ENCODE measurements around the gene PPP1R18. TPM values are rescaled to one million over a fixed set of nuclear protein-coding genes. Genes with fewer than 3 reads are reported as not detected.
"Not testable (repeated sequence)": the region's sequence is repeated elsewhere in the genome, so short reads cannot be mapped to it uniquely, and the experiment has no call there.

PPP1R18 gene
- total and polyA plus RNA-seq, 3 experiments from 2014 or later: 149 to 166 (median 153) TPM

GRCh38 chr6:30726506-30727413, 40.3 kb upstream of the PPP1R18 start:
- H3K36me3 ChIP-seq (ENCODE audit: insufficient read depth, low read length): peaks cover 52% of the 10 kb centered on the region
- H3K4me1 Mint-ChIP-seq: peaks cover 43 to 69% (median 45%) of the 10 kb centered on the region in 3 donors
- no peaks in the 10 kb centered on the region for H3K9me3 Mint-ChIP-seq
- no peak for DNase-seq
- H3K27ac Mint-ChIP-seq: peak overlapping the region in 4 of 8 donors; percentile 23 to 90 (median 40)
- H3K27me3 Mint-ChIP-seq: peaks cover 0 to 5% of the 10 kb centered on the region in 2 donors
- ChIA-PET CTCF (interaction anchor here (1.0 to 17.1 kb wide), 4 partner anchors 18 to 245 kb away, joined by 3 to 697 read pairs (median 4); partner anchors contain the start of genes DHX16 and IER3), POLR2A (interaction anchor here (1.1 kb wide), 3 partner anchors 15 to 47 kb away, joined by 3 read pairs; no protein-coding TSS in a partner anchor)
- no peaks in the 10 kb centered on the region for H3K9me3 ChIP-seq (ENCODE audit: low read length)
- peaks cover 38% of the 10 kb centered on the region for H3K4me1 ChIP-seq (ENCODE audit: insufficient read depth, low read length)
- no peaks in the 10 kb centered on the region for H3K27me3 ChIP-seq (ENCODE audit: insufficient read depth, low read length, poor library complexity, severe bottlenecking)
- no peak overlapping the region for H3K4me3 ChIP-seq (ENCODE audit: low read length)
- H3K4me3 Mint-ChIP-seq: no peak overlapping the region
- peaks cover 3 to 80% (median 20%) of the 10 kb centered on the region in 3 donors for H3K36me3 Mint-ChIP-seq
- no peak overlapping the region for H3K27ac ChIP-seq (ENCODE audit: low read depth, low read length)

DNA sequence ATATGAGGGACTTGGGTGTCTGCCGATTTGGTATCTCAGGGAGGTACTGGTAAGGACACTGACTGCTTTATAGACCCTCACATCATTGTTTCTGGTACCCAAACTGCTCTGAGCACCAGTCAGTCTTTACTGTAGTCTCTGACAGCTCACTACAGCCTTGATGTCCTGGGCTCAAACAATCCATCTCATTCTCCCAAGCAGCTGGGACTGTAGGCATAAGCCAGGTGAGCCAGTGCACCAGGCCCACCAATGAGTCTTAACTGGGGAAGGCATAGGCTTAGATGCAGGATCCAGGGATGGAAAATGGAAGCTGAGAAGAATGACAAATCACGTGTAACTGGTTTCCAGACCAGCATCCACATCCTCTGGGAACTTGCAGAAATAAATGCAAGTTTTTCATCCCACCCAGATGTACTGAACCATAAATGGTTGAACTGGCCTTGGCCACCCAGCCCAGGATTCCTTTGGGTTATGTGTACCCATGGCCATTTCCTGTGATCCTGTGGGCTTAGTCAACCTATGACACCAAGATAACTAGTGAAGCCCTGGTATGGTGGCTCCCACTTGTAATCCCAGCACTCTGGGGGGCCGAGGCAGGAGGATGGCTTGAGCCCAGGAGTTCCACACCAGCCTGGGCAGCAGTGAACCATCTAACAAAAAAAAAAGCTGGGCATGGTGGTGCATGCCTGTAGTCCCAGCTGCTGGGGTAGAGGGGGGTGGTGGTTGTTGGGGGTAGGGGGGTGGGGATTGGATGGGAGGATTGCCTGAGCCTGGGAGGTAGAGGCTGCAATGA, 39.5 kb upstream of the PPP1R18 start:
- ChIA-PET CTCF (interaction anchor here (1.0 to 17.1 kb wide), 2 partner anchors 19 to 48 kb away, joined by 3 to 697 read pairs; partner anchors contain the start of genes DHX16 and IER3), POLR2A (interaction anchor here (1.1 kb wide), 3 partner anchors 16 to 47 kb away, joined by 3 read pairs; no protein-coding TSS in a partner anchor)
- peak overlapping the region; percentile 35 to 98 (median 72) for H3K27ac Mint-ChIP-seq
- H3K27ac ChIP-seq (ENCODE audit: low read depth, low read length): no peak overlapping the region
- H3K36me3 Mint-ChIP-seq: peaks cover 3 to 82% (median 20%) of the 10 kb centered on the region in 3 donors
- no peaks in the 10 kb centered on the region for H3K9me3 ChIP-seq (ENCODE audit: low read length)
- H3K27me3 Mint-ChIP-seq: peaks cover 0 to 6% of the 10 kb centered on the region in 2 donors
- H3K4me3 Mint-ChIP-seq: no peak overlapping the region
- H3K9me3 Mint-ChIP-seq: no peaks in the 10 kb centered on the region
- H3K4me1 ChIP-seq (ENCODE audit: insufficient read depth, low read length): peaks cover 33% of the 10 kb centered on the region
- no peaks in the 10 kb centered on the region for H3K27me3 ChIP-seq (ENCODE audit: insufficient read depth, low read length, poor library complexity, severe bottlenecking)
- peaks cover 40 to 65% (median 41%) of the 10 kb centered on the region in 3 donors for H3K4me1 Mint-ChIP-seq
- peaks cover 52% of the 10 kb centered on the region for H3K36me3 ChIP-seq (ENCODE audit: insufficient read depth, low read length)
- H3K4me3 ChIP-seq (ENCODE audit: low read length): no peak overlapping the region
- no peak for DNase-seq

GRCh38 chr6:30724906-30725667, 38.6 kb upstream of the PPP1R18 start:
- Mint-ChIP-seq H3K36me3 (peaks cover 3 to 80% (median 20%) of the 10 kb centered on the region in 3 donors), H3K4me3 (peak overlapping the region in 1 of 7 donors; percentile 65), H3K9me3 (no peaks in the 10 kb centered on the region), H3K27me3 (peaks cover 0 to 6% of the 10 kb centered on the region in 2 donors), H3K27ac (peak overlapping the region; percentile 41 to 98 (median 72)), H3K4me1 (peaks cover 32 to 57% (median 33%) of the 10 kb centered on the region in 3 donors)
- H3K27me3 ChIP-seq (ENCODE audit: insufficient read depth, low read length, poor library complexity, severe bottlenecking): no peaks in the 10 kb centered on the region
- no peak overlapping the region for H3K4me3 ChIP-seq (ENCODE audit: low read length)
- CTCF ChIA-PET: interaction anchor here (1.5 to 17.1 kb wide), 3 partner anchors 48 to 110 kb away, joined by 3 to 697 read pairs (median 4); partner anchors contain the start of gene DHX16
- peaks cover 25% of the 10 kb centered on the region for H3K4me1 ChIP-seq (ENCODE audit: insufficient read depth, low read length)
- H3K27ac ChIP-seq (ENCODE audit: low read depth, low read length): no peak overlapping the region
- peaks cover 46% of the 10 kb centered on the region for H3K36me3 ChIP-seq (ENCODE audit: insufficient read depth, low read length)
- POLR2A ChIA-PET: interaction anchor here (7.0 kb wide), 1 partner anchor 43 kb away, joined by 142 read pairs; no protein-coding TSS in a partner anchor
- DNase-seq: no peak
- H3K9me3 ChIP-seq (ENCODE audit: low read length): no peaks in the 10 kb centered on the region

GRCh38 chr6:30723843-30724741, 37.6 kb upstream of the PPP1R18 start:
- Mint-ChIP-seq H3K27ac (peak overlapping the region; percentile 24 to 98 (median 78)), H3K36me3 (peaks cover 3 to 73% (median 20%) of the 10 kb centered on the region in 3 donors), H3K4me3 (peak overlapping the region in 3 of 7 donors; percentile 14 to 46 (median 26)), H3K4me1 (peaks cover 40 to 63% (median 40%) of the 10 kb centered on the region in 3 donors)
- not testable (repeated sequence) for H3K27ac ChIP-seq (ENCODE audit: low read depth, low read length); H3K9me3 Mint-ChIP-seq; H3K27me3 ChIP-seq (ENCODE audit: insufficient read depth, low read length, poor library complexity, severe bottlenecking); DNase-seq; H3K4me3 ChIP-seq (ENCODE audit: low read length); H3K9me3 ChIP-seq (ENCODE audit: low read length); H3K27me3 Mint-ChIP-seq
- ChIA-PET CTCF (interaction anchor here (1.1 to 17.1 kb wide), 15 partner anchors 7 to 242 kb away, joined by 3 to 697 read pairs (median 10); partner anchors contain the start of genes DHX16, IER3 and NRM), POLR2A (interaction anchor here (0.7 to 7.0 kb wide), 2 partner anchors 42 to 109 kb away, joined by 8 to 142 read pairs; no protein-coding TSS in a partner anchor)
- Histone ChIP-seq H3K4me1 (ENCODE audit: insufficient read depth, low read length) (peaks cover 29% of the 10 kb centered on the region), H3K36me3 (ENCODE audit: insufficient read depth, low read length) (peaks cover 37% of the 10 kb centered on the region)

DNA sequence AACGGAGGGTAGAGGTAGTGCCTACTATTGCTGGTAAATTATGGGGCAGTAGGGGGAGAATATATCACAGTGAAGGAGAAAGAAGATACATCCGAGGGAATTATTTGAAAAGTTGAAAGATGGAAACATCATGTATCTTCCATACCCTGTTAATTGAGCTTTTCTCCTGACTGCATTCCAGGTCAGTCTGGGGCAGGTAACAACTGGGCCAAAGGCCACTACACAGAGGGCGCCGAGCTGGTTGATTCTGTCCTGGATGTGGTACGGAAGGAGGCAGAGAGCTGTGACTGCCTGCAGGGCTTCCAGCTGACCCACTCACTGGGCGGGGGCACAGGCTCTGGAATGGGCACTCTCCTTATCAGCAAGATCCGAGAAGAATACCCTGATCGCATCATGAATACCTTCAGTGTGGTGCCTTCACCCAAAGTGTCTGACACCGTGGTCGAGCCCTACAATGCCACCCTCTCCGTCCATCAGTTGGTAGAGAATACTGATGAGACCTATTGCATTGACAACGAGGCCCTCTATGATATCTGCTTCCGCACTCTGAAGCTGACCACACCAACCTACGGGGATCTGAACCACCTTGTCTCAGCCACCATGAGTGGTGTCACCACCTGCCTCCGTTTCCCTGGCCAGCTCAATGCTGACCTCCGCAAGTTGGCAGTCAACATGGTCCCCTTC, 36.9 kb upstream of the PPP1R18 start:
- Mint-ChIP-seq H3K36me3 (peaks cover 3 to 69% (median 20%) of the 10 kb centered on the region in 3 donors), H3K27ac (peak overlapping the region; percentile 73 to 98 (median 94)), H3K4me3 (peak overlapping the region in 4 of 7 donors; percentile 20 to 99 (median 95)), H3K4me1 (peaks cover 41 to 70% (median 42%) of the 10 kb centered on the region in 3 donors)
- CTCF ChIA-PET: interaction anchor here (0.6 to 17.1 kb wide), 32 partner anchors 8 to 363 kb away, joined by 3 to 697 read pairs (median 4); partner anchors contain the start of genes C6orf136, DHX16, FLOT1 and IER3
- not testable (repeated sequence) for H3K9me3 Mint-ChIP-seq; H3K4me3 ChIP-seq (ENCODE audit: low read length); H3K27me3 ChIP-seq (ENCODE audit: insufficient read depth, low read length, poor library complexity, severe bottlenecking); H3K27me3 Mint-ChIP-seq; H3K27ac ChIP-seq (ENCODE audit: low read depth, low read length); DNase-seq; H3K9me3 ChIP-seq (ENCODE audit: low read length)
- Histone ChIP-seq H3K4me1 (ENCODE audit: insufficient read depth, low read length) (peaks cover 30% of the 10 kb centered on the region), H3K36me3 (ENCODE audit: insufficient read depth, low read length) (peaks cover 36% of the 10 kb centered on the region)
- POLR2A ChIA-PET: interaction anchor here (2.4 to 7.4 kb wide), 3 partner anchors 41 to 108 kb away, joined by 9 to 142 read pairs (median 70); partner anchors contain the start of genes MRPS18B and PPP1R10

Data from CD8-positive, alpha-beta memory T cell (primary cell).